CD4-positive, alpha-beta T cell treated with Interferon alpha-2 for 1 hour (primary cell): ENCODE data around the gene SPRED3.

Experiments
- DNase-seq, 2 donors: peaks; one replicate each; pipeline ENCODE4 v3.0.0-alpha.2; 2020 to 2022

The SPRED3 gene

GRCh38 chr19:38373907-38374331 is 14.6 kb upstream of the SPRED3 start:
- no peak for DNase-seq

GRCh38 chr19:38374332-38375097 is 14.0 kb upstream of the SPRED3 start, which contains the start of gene PSMD8:
PSMD8 (plus strand) TSS chr19:38374571; CDS start chr19:38374602, 31 bp downstream.
- peak; percentile 99 to 100 for DNase-seq

DNA sequence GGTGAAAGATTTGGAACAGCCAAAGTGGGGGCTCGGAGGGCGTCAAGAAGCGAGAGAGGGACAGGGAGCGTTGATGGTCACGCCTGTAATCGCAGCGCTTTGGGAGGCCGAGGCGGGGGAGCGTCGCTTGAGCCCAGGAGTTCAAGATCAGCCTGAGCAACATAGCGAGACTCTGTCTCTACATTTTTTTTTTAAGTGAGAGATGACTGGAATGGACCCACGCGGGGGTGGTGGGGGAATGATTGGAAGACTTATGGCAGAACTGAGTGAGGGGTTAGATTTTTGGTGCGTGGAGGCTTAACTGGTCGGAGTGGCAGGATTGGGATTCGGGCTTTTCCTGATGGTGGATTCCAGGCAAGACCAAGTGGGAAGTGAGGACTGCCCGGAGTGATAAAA is 13.4 kb upstream of the SPRED3 start:
- DNase-seq, result no peak

GRCh38 chr19:38375748-38376147 is 12.7 kb upstream of the SPRED3 start:
- DNase-seq, result no peak

GRCh38 chr19:38376576-38376975 is 11.9 kb upstream of the SPRED3 start:
- DNase-seq, result no peak

- DNase-seq, result no peak
Observed at GRCh38 chr19:38377052-38377451, 11.4 kb upstream of the SPRED3 start.

DNA sequence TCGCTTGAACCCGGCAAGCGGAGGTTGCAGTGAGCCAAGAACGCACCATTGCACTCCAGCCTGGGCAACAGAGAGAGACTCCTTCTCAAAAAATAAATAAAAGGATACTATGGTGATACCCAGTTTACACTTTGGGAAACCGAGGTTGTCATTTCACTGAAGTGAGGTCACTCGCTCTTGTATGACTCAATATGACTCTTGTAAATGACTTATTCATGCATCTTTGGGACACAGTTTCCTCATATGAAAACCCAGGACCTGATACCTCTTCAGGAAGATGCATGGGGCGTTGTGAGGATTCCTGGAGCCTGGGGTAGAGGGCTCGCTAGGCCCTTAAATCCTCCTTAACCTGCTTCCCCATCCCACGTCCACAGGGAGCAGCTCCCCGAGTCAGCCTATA is 9.6 kb upstream of the SPRED3 start:
- DNase-seq, result no peak

GRCh38 chr19:38381138-38381537 is 7.4 kb upstream of the SPRED3 start:
- no peak for DNase-seq

GRCh38 chr19:38383184-38383583 is 5.3 kb upstream of the SPRED3 start:
- DNase-seq, result no peak

DNA sequence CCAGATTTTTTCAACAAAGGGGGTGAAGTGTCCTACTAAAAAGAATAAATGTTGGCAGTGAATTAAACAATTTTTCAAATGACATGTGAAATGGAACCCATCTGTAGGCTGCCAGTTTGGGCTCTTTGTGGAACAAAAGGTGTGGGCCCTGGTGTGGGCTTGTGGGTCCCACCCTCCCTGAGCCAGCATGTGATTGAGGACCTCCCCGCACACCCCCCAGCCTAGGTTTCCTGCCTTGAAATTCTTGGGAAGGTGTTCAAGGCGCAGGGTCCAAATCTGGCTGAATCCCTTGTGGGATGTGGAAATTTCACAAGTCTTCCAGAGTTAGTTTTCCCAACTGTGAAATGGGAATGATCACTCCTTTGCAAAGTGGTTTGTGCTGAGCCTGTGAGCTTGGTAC is 4.8 kb upstream of the SPRED3 start:
- DNase-seq, result no peak

DNA sequence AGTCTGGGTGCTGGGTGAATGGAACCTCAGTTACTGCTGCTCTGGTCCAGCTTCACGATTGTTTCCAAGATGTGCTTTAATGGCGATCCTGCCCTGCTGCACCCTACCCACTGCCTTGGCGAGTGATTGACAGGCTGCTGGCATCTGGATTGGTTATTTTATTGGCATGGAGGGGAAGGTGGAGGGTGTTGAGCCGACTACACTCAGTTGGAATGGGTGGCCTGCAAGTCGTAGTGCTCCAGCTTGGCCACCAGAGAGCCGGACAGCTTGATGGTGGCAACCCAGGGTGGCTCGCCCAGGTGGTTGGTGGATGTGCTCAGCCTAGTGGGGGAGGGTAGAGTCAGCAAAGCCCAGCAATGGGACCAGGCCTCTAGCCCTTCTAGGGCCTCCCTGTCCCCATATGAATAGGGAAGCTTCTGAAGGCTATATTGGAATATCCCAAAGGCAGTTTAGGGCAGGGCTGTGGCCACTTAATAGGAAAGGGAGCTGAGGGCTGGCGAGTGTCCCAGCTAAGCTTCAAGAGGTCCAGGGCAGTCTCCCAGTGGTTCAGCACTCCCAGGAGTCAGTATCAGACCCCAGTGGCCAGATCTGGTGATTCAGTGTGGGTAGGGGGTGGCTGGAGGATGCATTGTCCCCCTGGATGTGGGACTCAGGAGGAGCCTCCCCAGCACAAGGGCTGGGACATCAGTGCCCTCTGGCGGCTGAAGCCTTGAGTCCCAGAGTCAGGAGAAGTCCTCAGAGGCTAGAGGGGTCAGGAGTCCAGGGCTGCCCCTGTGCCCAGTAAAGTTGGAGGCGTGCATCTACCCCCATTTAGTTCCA is 4.1 kb upstream of the SPRED3 start:
- DNase-seq, result no peak

DNA sequence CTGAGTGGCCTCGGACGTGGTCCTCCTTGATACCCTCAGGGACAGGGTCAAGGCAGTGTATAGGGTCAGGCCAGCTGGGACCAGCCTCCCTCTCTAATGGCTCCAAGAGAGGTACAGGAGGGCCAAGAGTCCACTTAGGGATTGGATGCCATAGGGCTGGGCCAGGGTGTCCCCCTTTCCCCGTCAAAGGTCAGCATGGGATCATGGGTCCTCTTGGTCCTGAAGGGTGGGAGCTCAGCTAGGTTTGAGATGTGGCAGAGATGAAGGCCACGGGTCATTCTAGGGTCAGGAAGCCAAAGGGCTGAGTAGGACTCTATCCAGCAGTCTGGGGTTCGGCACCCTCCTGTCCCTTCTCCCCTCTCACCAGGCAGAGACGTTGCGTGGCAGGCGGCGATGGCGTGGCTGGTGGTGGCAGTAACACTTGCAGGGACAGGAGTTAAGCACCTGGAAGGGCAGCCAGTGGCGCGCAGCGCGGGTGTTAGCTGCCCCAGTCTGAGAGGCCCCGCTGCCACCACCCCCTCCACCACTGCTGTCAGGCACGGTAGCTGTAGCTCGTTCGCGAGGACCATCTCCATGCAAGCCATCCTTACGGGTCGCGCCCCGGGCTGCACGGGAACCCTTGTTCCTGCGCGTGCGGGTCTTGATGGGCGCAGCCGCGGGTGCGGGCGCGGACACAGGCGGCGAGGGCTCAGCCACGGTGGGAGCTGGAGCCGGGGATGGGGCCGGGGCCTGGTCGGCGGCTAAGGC is 3.3 kb upstream of the SPRED3 start:
- no peak for DNase-seq

GRCh38 chr19:38385804-38386257 is 2.7 kb upstream of the SPRED3 start:
- DNase-seq, result peak in 1 of 2 donors; percentile 16

- DNase-seq, result no peak
Observed at GRCh38 chr19:38386300-38386970, 2.1 kb upstream of the SPRED3 start.

GRCh38 chr19:38386971-38387549 is 1.4 kb upstream of the SPRED3 start:
- no peak for DNase-seq

DNA sequence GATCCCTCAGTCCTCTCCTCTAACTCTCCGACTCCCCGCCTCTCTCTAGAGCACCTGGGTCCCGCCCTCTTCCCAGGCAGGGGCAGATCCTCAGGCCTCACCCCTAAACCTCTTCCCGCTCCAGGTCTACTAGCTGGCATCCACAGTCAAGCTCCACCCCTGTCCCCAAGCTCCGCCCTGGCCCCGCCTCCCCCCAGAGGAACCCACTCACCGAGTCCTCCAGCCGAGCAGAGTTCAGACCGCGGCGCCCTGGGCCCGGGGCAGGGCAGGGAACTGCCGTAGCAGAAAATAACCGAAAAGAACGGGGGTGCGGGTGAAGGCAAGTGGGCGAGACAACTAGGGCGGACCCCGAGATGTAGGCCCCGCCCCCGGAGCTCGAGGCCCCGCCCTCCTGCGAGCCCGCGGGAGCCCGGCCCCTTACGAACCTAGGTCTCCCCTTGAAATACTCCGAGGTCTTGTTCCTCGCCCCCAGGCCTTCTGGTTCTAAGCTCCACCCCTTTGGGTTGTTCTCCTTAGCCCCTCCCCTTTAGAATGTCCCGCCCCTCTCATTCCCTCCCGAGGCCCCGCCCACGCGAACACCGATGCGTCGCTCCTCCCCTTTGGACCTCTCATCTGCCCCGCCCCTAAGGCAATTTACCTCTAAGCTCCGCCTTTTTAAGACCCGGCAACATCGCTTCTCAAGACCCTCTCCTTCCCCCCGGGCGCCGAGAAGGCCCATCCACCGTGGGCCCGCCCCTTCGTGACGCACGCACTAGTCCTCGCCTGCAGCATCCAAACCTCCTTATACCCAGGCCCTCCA is 748 bp upstream of the SPRED3 start, which contains the start of gene GGN:
TSS of gene GGN (minus strand) at position 485 of the 799 bp plus-strand sequence. CDS start 773 bp downstream, outside the sequence.
- DNase-seq, result peak; percentile 81 to 89

DNA sequence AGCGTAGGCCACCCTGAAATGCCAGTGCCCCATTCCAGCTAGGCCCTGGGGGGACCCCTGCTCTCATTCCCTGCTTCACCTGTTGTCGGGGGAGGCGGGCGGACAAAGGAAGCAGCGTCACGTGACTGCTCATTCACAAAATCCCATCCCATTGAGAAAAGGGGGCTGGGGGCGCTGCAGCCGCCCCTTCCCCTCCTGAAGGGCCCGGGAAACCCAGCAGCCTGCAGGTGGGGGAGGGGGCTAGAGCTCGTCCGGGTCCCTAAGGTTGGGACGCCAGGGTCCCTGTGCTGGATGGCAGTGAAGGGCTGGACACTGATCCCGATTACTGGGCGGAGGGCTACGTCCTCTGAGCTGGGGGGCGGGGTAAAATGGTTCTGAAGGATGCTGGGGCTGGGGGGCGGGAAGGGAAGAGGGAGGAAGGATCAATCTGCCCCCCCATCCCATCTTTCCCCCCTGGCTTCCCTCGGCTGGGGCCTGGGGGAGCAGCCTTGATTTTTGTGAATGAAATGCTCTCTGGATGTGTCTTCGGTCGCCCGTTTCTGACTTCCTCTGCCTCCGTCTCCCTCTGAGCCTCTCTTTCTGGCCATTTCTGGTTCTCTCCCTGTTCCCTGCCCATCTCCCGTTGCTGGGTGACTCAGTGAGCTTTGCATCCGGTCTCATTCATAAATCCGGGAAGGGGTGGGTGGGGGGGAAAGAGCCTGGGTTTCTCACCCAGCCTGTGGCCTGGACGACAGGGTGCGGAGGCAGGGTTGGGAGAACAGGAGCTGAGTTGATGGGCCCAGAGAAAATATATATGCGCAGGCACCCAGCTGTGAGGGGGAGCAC is 816 bp downstream of the SPRED3 start:
- DNase-seq, result no peak

GRCh38 chr19:38389957-38390924 is 1.7 kb downstream of the SPRED3 start:
- DNase-seq, result no peak

DNA sequence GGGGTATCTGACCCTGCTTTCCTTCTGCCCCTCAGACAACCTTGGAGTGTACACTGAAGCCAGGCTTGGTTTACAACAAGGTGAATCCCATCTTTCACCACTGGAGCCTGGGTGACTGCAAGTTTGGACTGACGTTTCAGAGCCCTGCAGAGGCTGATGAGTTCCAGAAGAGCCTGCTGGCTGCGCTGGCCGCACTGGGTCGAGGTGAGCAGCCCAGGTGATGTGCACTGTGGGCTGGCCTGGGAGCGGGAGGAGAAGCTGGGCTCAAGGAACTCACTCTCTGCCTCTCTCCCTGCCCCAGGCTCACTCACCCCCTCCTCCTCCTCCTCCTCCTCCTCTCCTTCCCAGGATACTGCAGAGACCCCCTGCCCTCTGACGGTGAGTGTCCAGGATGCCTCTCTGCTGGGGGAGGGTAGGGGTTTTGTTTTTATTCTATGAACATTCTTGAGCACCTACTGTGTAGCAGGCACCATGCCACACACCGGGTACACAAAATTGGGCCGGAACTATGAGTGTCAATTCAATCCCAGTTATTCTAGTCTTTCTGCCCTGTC is 3.5 kb downstream of the SPRED3 start:
- DNase-seq, result no peak
